Upper lobe of right lung (tissue), 1 donor: ENCODE data around the gene KSR1. TPM values are rescaled to one million over a fixed set of nuclear protein-coding genes. Genes with fewer than 3 reads are reported as not detected.
A peak's percentile ranks its signal among the peaks of the same experiment; 100 is the strongest.

Experiments
- ATAC-seq: fragments of 200-7000 bp; cut with Tn5 transposase; one replicate; pipeline ENCODE4 v1.9.1; 2020; ENCODE audit warnings: mild to moderate bottlenecking, moderate library complexity
- DNase-seq: peaks from one replicate; pipeline ENCODE4 v3.0.0-alpha.2; 2020
- H3K27ac ChIP-seq: fragments of 200-600 bp; one replicate; pipeline ENCODE4 v1.8.0; 2022
- H3K27me3 ChIP-seq: fragments of 200-600 bp; one replicate; pipeline ENCODE4 v1.8.0; 2022; ENCODE audit warnings: mild to moderate bottlenecking
- H3K36me3 ChIP-seq: fragments of 200-600 bp; one replicate; pipeline ENCODE4 v1.8.0; 2022
- H3K4me1 ChIP-seq: fragments of 200-600 bp; one replicate; pipeline ENCODE4 v1.8.0; 2022
- H3K4me3 ChIP-seq: fragments of 200-600 bp; one replicate; pipeline ENCODE4 v1.8.0; 2022; ENCODE audit warnings: mild to moderate bottlenecking
- H3K9me3 ChIP-seq: fragments of 200-600 bp; one replicate; pipeline ENCODE4 v1.8.0; 2022
- CTCF ChIP-seq: fragments of 200-600 bp; IDR thresholded peaks from one replicate; pipeline ENCODE4 v1.8.0; 2022; ENCODE audit warnings: antibody characterized with exemption
- intact Hi-C: fragments of 100-400 bp; cut with DNase I; formaldehyde crosslinking; loops from one replicate; pipeline ENCODE4 v1.11.0; 2022
- total RNA-seq: library from RNA; stranded (reverse); fragmentation: NEBNext Ultra II Directional; extraction: Animal tissue kit (Norgen Biotek cat#: 25700); gene quantifications from one replicate; pipeline ENCODE4 v1.2.1, GENCODE V29; 2021
- donor health status: DM: no; HTN: yes; CAD: no; lungs with severe emphysema.

The KSR1 gene
- total RNA-seq, 1 donor from 2014 or later: 52.5 TPM

DNA sequence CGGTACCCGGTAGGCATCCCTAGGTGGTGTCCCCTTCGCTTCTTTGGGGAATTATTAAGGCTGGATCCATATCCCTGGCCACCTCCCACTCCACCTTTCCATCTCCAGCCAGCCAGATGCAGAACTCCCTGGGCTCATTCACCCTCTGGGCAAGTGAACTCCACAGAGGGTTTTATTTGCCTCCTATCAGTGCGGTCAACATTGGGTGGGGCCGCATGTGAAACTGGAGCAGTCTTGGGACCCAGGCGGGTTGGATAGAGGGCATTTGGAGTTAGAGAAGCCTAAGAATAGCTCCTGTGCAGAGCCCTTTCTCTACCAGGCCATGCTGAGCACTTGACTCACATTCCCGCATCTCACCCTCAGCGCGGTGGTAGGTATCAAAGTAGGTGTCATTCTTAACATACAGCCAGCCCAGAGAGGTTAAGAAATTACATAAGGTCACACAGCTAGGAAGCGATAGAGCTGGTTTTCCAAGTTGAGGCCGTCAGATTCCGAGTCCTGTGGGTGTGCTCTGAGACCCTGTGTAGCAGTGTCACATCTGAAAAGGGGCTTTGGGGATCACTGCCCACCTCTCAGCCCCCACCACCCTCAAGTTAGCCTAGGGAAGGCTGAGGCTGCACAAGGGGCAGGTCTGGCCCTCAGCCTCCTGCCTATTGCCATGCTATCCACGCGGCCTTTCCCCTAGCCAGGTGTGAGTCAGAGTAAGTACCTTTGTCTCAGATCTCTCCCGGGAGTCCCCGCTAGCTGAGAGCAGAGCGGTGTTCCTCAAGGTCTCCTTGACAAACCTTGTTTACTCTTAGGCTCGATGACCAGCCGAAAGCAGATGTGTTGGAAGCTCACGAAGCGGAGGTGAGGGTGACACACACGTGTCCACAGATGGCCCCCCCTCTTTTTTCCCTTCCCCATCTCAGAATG is 147.9 kb downstream of the KSR1 start:
- intact Hi-C loops: loop anchor here (1.0 to 10.0 kb wide), 2 partner anchors 48 to 369 kb away; no protein-coding TSS in a partner anchor
- H3K36me3 ChIP-seq: peaks cover 57% of the 10 kb centered on the region
- H3K9me3 ChIP-seq: no peaks in the 10 kb centered on the region
- no peak overlapping the region for H3K27ac ChIP-seq
- no peaks in the 10 kb centered on the region for H3K27me3 ChIP-seq
- no peak for DNase-seq
- no peak for TF ChIP-seq CTCF
- H3K4me3 ChIP-seq: no peak overlapping the region
- ATAC-seq: no peak
- peaks cover 3% of the 10 kb centered on the region for H3K4me1 ChIP-seq

GRCh38 chr17:27605409-27605808 is 149.2 kb downstream of the KSR1 start:
- ATAC-seq (no peak), DNase-seq (no peak)
- intact Hi-C loops: loop anchor here (10.0 kb wide), 1 partner anchor 371 kb away; no protein-coding TSS in a partner anchor
- no peaks in the 10 kb centered on the region for H3K27me3 ChIP-seq
- H3K36me3 ChIP-seq: peaks cover 69% of the 10 kb centered on the region
- H3K9me3 ChIP-seq: no peaks in the 10 kb centered on the region
- H3K4me1 ChIP-seq: peaks cover 3% of the 10 kb centered on the region
- no peak for TF ChIP-seq CTCF
- H3K27ac ChIP-seq: no peak overlapping the region
- no peak overlapping the region for H3K4me3 ChIP-seq

GRCh38 chr17:27607521-27608091 is 151.4 kb downstream of the KSR1 start:
- Histone ChIP-seq H3K4me3 (no peak overlapping the region), H3K27me3 (no peaks in the 10 kb centered on the region), H3K9me3 (no peaks in the 10 kb centered on the region), H3K36me3 (peaks cover 84% of the 10 kb centered on the region), H3K27ac (no peak overlapping the region), H3K4me1 (peaks cover 3% of the 10 kb centered on the region)
- ATAC-seq (no peak), DNase-seq (no peak)
- TF ChIP-seq CTCF: no peak
- intact Hi-C loops: loop anchor here (10.0 kb wide), 1 partner anchor 373 kb away; no protein-coding TSS in a partner anchor

GRCh38 chr17:27608328-27609230 is 152.3 kb downstream of the KSR1 start:
- no peak for TF ChIP-seq CTCF
- no peak overlapping the region for H3K27ac ChIP-seq
- intact Hi-C loops: loop anchor here (10.0 kb wide), 1 partner anchor 374 kb away; no protein-coding TSS in a partner anchor
- DNase-seq: no peak
- no peak overlapping the region for H3K4me3 ChIP-seq
- no peaks in the 10 kb centered on the region for H3K9me3 ChIP-seq
- no peaks in the 10 kb centered on the region for H3K4me1 ChIP-seq
- no peak for ATAC-seq
- peaks cover 94% of the 10 kb centered on the region for H3K36me3 ChIP-seq
- no peaks in the 10 kb centered on the region for H3K27me3 ChIP-seq

GRCh38 chr17:27609611-27610303 is 153.5 kb downstream of the KSR1 start:
- H3K27ac ChIP-seq: no peak overlapping the region
- ATAC-seq: peak; percentile 41
- no peaks in the 10 kb centered on the region for H3K27me3 ChIP-seq
- TF ChIP-seq CTCF: peak; percentile 40
- H3K4me1 ChIP-seq: no peaks in the 10 kb centered on the region
- H3K9me3 ChIP-seq: no peaks in the 10 kb centered on the region
- H3K36me3 ChIP-seq: peaks cover 93% of the 10 kb centered on the region
- intact Hi-C loops: loop anchor here (10.0 kb wide), 1 partner anchor 375 kb away; no protein-coding TSS in a partner anchor
- H3K4me3 ChIP-seq: no peak overlapping the region
- no peak for DNase-seq
